Astrocyte of the cerebellum (primary cell): ENCODE results near the gene DIS3L2.

Source experiments
- DNase-seq: peaks from one replicate; pipeline ENCODE4 v3.0.0-alpha.2; 2011; ENCODE audit warnings: low read depth
- H3K4me3 ChIP-seq: 2 replicates; pipeline ENCODE4 v1.5.1; 2011; ENCODE audit warnings: mild to moderate bottlenecking, low read depth, low read length, moderate library complexity
- in situ Hi-C: cut with HindIII; loops from 2 replicates; pipeline ENCODE4 v1.10.0; 2017; ENCODE audit warnings: low sequenced_read_pairs
- TF ChIP-seq, protein P1 (sequence below): IDR thresholded peaks from 2 replicates; pipeline ENCODE4 v1.5.1; 2012; ENCODE audit warnings: low read length, low read depth, moderate library complexity, mild to moderate bottlenecking; ENCODE audit errors: missing control alignments

DIS3L2 gene

DNA sequence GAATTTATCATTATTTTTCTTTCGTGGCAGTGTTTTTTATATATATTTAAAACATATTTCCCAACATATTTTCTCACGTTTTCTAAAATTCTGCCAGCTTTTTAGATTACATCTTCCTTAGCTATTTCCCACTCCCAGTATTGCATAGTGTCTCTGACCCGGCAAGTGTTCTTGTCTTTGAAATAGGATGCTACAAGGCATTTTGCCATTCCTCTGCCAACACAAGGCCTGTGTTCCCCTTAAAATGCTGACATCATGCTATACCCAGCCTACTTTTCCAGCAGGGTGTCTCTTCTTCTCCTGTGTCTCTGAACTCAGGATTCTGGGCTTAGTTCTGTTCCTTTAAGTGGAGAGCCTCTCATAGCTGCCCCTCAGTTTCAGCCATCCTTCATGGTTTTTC lies 115.2 kb downstream of the DIS3L2 start:
- in situ Hi-C loops: no loop called here
- H3K4me3 ChIP-seq: no peak overlapping the region
- no peak for DNase-seq
- TF ChIP-seq, protein P1, sequence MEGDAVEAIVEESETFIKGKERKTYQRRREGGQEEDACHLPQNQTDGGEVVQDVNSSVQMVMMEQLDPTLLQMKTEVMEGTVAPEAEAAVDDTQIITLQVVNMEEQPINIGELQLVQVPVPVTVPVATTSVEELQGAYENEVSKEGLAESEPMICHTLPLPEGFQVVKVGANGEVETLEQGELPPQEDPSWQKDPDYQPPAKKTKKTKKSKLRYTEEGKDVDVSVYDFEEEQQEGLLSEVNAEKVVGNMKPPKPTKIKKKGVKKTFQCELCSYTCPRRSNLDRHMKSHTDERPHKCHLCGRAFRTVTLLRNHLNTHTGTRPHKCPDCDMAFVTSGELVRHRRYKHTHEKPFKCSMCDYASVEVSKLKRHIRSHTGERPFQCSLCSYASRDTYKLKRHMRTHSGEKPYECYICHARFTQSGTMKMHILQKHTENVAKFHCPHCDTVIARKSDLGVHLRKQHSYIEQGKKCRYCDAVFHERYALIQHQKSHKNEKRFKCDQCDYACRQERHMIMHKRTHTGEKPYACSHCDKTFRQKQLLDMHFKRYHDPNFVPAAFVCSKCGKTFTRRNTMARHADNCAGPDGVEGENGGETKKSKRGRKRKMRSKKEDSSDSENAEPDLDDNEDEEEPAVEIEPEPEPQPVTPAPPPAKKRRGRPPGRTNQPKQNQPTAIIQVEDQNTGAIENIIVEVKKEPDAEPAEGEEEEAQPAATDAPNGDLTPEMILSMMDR: no peak

DNA sequence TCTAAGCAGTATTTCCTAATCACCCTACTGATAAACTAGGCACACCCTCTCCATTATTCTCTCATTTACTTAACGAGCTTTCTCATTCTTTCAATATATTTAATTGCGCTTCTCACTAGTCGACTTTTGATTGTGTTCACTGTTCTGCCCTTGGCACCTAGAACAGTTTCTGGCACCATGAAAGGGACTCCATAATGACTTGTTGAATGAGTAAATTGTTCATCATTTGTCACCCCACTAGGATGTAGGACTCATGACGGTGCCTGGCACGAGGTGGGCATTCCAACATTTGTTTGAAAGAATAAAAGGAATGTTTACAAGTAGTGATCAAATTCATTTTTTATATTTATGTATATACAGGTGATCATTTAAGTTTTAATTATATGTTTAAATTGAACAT lies 123.7 kb downstream of the DIS3L2 start:
- TF ChIP-seq, protein P1: no peak
- in situ Hi-C loops: no loop called here
- DNase-seq: no peak
- no peak overlapping the region for H3K4me3 ChIP-seq

DNA sequence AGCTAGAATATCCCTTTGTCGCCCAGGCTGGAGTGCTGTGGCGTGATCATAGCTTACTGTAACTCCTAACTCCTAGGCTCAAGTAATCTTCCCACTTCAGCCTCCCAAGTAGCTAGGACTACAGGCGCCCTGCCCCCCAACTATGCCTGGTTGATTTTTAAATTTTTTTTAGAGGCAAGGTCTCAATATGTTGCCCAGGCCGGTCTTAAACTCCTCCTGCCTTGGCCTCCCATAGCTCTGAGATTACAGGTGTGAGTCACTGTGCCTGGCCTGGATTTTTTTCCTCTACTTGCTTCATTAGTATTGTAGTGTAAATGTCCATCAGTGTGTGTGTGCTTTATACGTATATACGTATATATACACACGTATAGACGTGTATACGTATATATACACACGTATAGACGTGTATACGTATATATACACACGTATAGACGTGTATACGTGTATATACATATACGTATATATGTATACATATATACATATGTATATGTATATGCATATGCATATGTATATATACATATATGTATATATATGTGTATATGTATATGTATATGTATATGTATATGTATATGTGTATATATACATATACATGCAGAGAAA lies 124.4 kb downstream of the DIS3L2 start:
- H3K4me3 ChIP-seq: no peak overlapping the region
- DNase-seq: no peak
- in situ Hi-C loops: no loop called here
- TF ChIP-seq, protein P1: no peak

DNA sequence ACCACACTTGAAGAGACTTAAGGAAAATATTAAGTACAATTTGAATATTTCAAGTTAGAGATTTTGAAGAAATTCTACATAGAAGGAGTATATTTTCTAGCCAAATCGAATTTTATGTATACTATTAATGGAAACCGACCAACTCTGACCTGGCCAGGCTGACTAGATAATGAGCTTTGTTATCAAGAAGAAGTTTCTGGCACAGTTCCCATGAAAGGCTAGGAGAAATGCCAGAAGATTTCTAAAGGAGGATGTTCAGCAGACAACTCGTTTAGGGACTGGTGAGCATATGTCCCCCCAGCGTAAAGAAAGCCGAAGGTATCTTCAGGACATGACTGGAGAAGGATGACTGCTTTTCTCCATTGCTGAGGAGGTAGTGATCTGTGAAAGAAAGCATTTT lies 127.3 kb downstream of the DIS3L2 start:
- in situ Hi-C loops: no loop called here
- TF ChIP-seq, protein P1: no peak
- no peak overlapping the region for H3K4me3 ChIP-seq
- no peak for DNase-seq

DNA sequence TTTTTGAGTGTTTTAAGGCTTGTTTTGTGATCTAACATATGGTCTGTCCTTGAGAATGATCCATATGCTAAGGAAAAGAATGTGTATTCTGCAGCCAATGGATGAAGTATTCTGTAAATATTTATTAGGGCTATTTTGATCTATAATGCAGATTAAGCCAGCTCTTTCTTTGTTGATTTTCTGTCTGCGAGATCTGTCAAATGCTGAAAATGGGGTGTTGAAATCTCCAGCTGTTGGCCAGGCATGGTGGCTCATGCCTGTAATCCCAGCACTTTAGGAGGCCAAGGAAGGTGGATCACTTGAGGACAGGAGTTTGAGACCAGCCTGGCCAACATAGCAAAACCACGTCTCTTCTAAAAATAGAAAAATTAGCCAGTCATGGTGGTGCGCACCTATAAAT lies 132.7 kb downstream of the DIS3L2 start:
- H3K4me3 ChIP-seq: no peak overlapping the region
- TF ChIP-seq, protein P1: no peak
- DNase-seq: no peak
- in situ Hi-C loops: no loop called here

DNA sequence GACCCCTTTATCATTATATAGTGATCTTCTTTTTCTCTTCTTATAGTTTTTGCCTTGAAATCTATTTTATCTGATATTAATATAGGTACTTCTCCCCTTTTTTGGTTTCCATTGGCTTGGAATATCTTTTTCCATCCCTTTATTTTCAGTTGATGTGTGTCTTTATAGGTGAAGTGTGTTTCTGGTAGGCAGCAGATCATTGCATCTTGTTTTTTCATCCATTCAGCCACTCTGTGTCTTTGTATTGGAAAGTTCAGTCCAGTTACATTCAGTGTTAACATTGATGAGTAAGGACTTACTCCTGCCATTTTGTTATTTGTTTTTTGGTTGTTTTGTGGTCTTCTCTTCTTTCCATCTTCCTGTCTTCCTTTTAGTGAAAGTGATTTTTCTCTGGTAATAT lies 133.4 kb downstream of the DIS3L2 start:
- DNase-seq: no peak
- H3K4me3 ChIP-seq: no peak overlapping the region
- in situ Hi-C loops: no loop called here
- TF ChIP-seq, protein P1: no peak
